NB4 (cell line): Measurements from ENCODE around the gene SUSD4.

Experiments
- DNase-seq: peaks from one replicate; pipeline ENCODE4 v3.0.0; 2010; ENCODE audit warnings: low read depth
- H3K4me3 ChIP-seq: one replicate; pipeline ENCODE4 v1.5.1; 2011; ENCODE audit warnings: mild to moderate bottlenecking, low read depth, low read length, moderate library complexity
- CTCF ChIP-seq: IDR thresholded peaks from one replicate; pipeline ENCODE4 v1.5.1; 2012; ENCODE audit warnings: low read depth, low read length
- MAX ChIP-seq: IDR thresholded peaks from 2 replicates; pipeline ENCODE4 v1.6.1; 2011; ENCODE audit warnings: low read depth, low read length
- MYC ChIP-seq: IDR thresholded peaks from 2 replicates; pipeline ENCODE4 v1.6.1; 2011; ENCODE audit warnings: low read depth, low read length
- POLR2A ChIP-seq: IDR thresholded peaks from 2 replicates; pipeline ENCODE4 v1.6.1; 2011; ENCODE audit warnings: mild to moderate bottlenecking; ENCODE audit not compliant: insufficient read length; ENCODE audit errors: extremely low read depth

Gene SUSD4

DNA sequence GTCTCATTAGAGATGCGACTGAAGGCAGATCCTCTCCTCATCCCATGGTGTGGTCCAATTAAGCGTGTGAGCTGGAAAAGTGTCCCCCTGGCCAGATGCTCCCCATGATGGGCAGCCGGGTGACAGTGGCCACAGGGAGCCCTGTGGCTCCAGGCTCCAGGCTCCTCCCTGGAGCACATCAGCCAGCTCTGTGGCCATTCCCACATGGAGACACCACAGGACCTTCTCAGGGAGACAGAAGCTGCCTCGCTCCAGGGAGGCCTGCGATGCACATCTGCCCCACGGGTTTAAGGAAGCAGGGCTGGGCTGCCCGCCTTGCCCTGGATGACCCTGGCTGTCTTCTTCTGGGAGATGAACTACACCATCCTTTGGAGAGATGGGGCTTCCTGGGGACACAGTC, 121.0 kb downstream of the SUSD4 start:
- no peak for DNase-seq
- H3K4me3 ChIP-seq = no peak overlapping the region
- TF ChIP-seq MYC (no peak), POLR2A (no peak), CTCF (no peak), MAX (no peak)

DNA sequence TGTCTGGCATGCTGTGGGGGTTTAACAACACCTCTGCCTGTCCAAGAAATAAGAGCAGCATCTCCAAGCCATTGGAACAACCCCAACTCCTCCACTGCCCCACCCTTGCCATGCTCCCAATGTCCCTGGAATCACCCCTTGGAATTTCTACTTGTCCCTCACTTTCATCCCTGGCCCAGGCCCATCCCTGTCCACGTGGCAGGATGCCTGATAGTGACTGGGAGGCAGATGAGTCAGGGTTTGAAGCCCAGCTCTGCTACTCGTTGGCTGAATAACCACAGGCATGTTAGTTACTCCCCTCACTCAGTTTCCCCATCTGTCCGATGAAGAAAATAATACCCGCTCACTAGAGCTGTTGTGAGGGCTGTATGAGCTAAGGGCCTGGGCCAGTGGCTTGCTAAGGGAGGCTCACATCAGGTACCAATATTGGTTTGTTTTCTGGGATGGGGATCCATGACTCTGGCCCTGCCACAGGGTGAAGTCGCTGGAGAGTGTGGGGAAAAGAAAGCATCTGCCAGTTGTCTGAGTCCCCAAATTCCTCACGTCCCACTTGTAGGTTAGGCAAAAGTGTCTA, 121.5 kb downstream of the SUSD4 start:
- no peak for DNase-seq
- TF ChIP-seq MAX (no peak), MYC (no peak), CTCF (no peak), POLR2A (no peak)

DNA sequence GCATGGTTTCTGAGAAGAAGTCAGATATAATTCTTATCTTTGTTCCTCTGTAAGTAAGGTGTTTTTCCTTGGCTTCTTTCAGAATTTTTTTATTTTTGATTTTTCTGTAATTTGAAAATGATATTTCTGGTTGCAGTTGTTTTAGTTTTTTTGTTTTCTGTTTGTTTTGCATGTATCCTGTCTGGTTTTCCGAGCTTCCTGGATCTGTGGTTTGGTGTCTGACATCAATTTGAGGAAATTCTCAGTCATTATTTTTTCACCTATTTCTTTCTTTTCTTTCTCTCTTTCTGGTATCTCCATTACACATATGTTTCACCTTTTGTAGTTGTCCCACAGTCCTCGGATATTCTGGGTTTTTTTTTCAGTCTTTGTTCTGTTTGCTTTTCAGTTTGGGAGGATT, 123.9 kb downstream of the SUSD4 start:
- H3K4me3 ChIP-seq = no peak overlapping the region
- DNase-seq = no peak
- TF ChIP-seq MAX = no peak
- no peak for TF ChIP-seq CTCF
- TF ChIP-seq MYC = no peak
- TF ChIP-seq POLR2A = no peak

More for the DNA sequence above, 121.5 kb downstream of the SUSD4 start:
- no peak overlapping the region for H3K4me3 ChIP-seq

- H3K4me3 ChIP-seq = no peak overlapping the region
- DNase-seq = no peak
- TF ChIP-seq MYC (no peak), MAX (no peak), POLR2A (no peak), CTCF (no peak)
Measured at GRCh38 chr1:223235091-223235490, 128.9 kb downstream of the SUSD4 start.

- TF ChIP-seq CTCF (no peak), POLR2A (no peak), MYC (no peak), MAX (no peak)
- no peak overlapping the region for H3K4me3 ChIP-seq
- DNase-seq = no peak
Measured at GRCh38 chr1:223234534-223234933, 129.4 kb downstream of the SUSD4 start.
